Measurements from ENCODE around the gene SLC11A1. TPM values are rescaled to one million over a fixed set of nuclear protein-coding genes. Genes with fewer than 3 reads are reported as not detected.

SLC11A1 gene
- total and polyA plus RNA-seq, 2 experiments from 2014 or later: 0.63 to 1.1 TPM

- TF ChIP-seq CTCF (IDR thresholded peaks at IDR 0.05; ENCODE audit: low read depth, low read length): no peak
- H3K27ac ChIP-seq: peak overlapping the region; percentile 43
- no peaks in the 10 kb centered on the region for H3K27me3 ChIP-seq
- no peak for DNase-seq (ENCODE audit: low read depth in 1 of 2, low spot score in 1 of 2)
- no peaks in the 10 kb centered on the region for H3K4me1 ChIP-seq (ENCODE audit: low read depth)
- H3K36me3 ChIP-seq: no peaks in the 10 kb centered on the region
- no peaks in the 10 kb centered on the region for H3K9me3 ChIP-seq (ENCODE audit: low read depth)
- no peak overlapping the region for H3K4me3 ChIP-seq
Observed at GRCh38 chr2:218345491-218346236, 36.4 kb upstream of the SLC11A1 start.

- Histone ChIP-seq H3K4me3 (no peak overlapping the region), H3K27ac (no peak overlapping the region), H3K36me3 (no peaks in the 10 kb centered on the region), H3K4me1 (ENCODE audit: low read depth) (no peaks in the 10 kb centered on the region), H3K9me3 (ENCODE audit: low read depth) (no peaks in the 10 kb centered on the region), H3K27me3 (no peaks in the 10 kb centered on the region)
- TF ChIP-seq CTCF (IDR thresholded peaks at IDR 0.05; ENCODE audit: low read depth, low read length): no peak
- DNase-seq (ENCODE audit: low read depth in 1 of 2, low spot score in 1 of 2): no peak
Observed at GRCh38 chr2:218347172-218347571, 34.9 kb upstream of the SLC11A1 start.

GRCh38 chr2:218354045-218354444, 28.0 kb upstream of the SLC11A1 start:
- Histone ChIP-seq H3K9me3 (ENCODE audit: low read depth) (no peaks in the 10 kb centered on the region), H3K4me1 (ENCODE audit: low read depth) (peaks cover 18% of the 10 kb centered on the region), H3K27me3 (no peaks in the 10 kb centered on the region), H3K27ac (peak overlapping the region; percentile 81), H3K4me3 (no peak overlapping the region), H3K36me3 (no peaks in the 10 kb centered on the region)
- no peak for TF ChIP-seq CTCF (IDR thresholded peaks at IDR 0.05; ENCODE audit: low read depth, low read length)
- DNase-seq (ENCODE audit: low read depth in 1 of 2, low spot score in 1 of 2): no peak

- peaks cover 18% of the 10 kb centered on the region for H3K4me1 ChIP-seq (ENCODE audit: low read depth)
- H3K27ac ChIP-seq: peak overlapping the region; percentile 81
- H3K27me3 ChIP-seq: no peaks in the 10 kb centered on the region
- H3K36me3 ChIP-seq: no peaks in the 10 kb centered on the region
- peak in 1 of 2 donors; percentile 41 for DNase-seq (ENCODE audit: low read depth in 1 of 2, low spot score in 1 of 2)
- H3K4me3 ChIP-seq: no peak overlapping the region
- no peak for TF ChIP-seq CTCF (IDR thresholded peaks at IDR 0.05; ENCODE audit: low read depth, low read length)
- no peaks in the 10 kb centered on the region for H3K9me3 ChIP-seq (ENCODE audit: low read depth)
Observed at GRCh38 chr2:218354850-218355443, 27.1 kb upstream of the SLC11A1 start.

GRCh38 chr2:218357236-218358177, 24.6 kb upstream of the SLC11A1 start:
- no peak for TF ChIP-seq CTCF (IDR thresholded peaks at IDR 0.05; ENCODE audit: low read depth, low read length)
- no peak overlapping the region for H3K4me3 ChIP-seq
- no peak for DNase-seq (ENCODE audit: low read depth in 1 of 2, low spot score in 1 of 2)
- H3K36me3 ChIP-seq: no peaks in the 10 kb centered on the region
- H3K4me1 ChIP-seq (ENCODE audit: low read depth): peaks cover 18% of the 10 kb centered on the region
- no peaks in the 10 kb centered on the region for H3K27me3 ChIP-seq
- H3K9me3 ChIP-seq (ENCODE audit: low read depth): no peaks in the 10 kb centered on the region
- H3K27ac ChIP-seq: peak overlapping the region; percentile 68
